T follicular helper cell (primary cell): ENCODE data around the gene FSTL4.
"Not testable (repeated sequence)": the region's sequence is repeated elsewhere in the genome, so short reads cannot be mapped to it uniquely, and the experiment has no call there.

ENCODE experiments used
- DNase-seq: peaks from one replicate; pipeline ENCODE4 v3.0.0-alpha.2; 2020; ENCODE audit warnings: low read depth

FSTL4 gene

GRCh38 chr5:133456933-133457402 is 155.4 kb downstream of the FSTL4 start:
- DNase-seq, result no peak

- no peak for DNase-seq
Observed at GRCh38 chr5:133455676-133456075, 156.7 kb downstream of the FSTL4 start.

- no peak for DNase-seq
Observed at GRCh38 chr5:133454442-133454841, 157.9 kb downstream of the FSTL4 start.

GRCh38 chr5:133453831-133454230 is 158.5 kb downstream of the FSTL4 start:
- no peak for DNase-seq

- no peak for DNase-seq
Observed at GRCh38 chr5:133453084-133453780, 159.1 kb downstream of the FSTL4 start.

- DNase-seq, result no peak
Observed at GRCh38 chr5:133451926-133452325, 160.4 kb downstream of the FSTL4 start.

- DNase-seq, result no peak
Observed at GRCh38 chr5:133450286-133450685, 162.1 kb downstream of the FSTL4 start.

GRCh38 chr5:133449181-133449580 is 163.2 kb downstream of the FSTL4 start:
- no peak for DNase-seq

- no peak for DNase-seq
Observed at GRCh38 chr5:133446440-133446839, 165.9 kb downstream of the FSTL4 start.

- no peak for DNase-seq
Observed at GRCh38 chr5:133445744-133446143, 166.6 kb downstream of the FSTL4 start.

GRCh38 chr5:133445204-133445603 is 167.1 kb downstream of the FSTL4 start:
- not testable (repeated sequence) for DNase-seq

- DNase-seq, result no peak
Observed at GRCh38 chr5:133444711-133445110, 167.6 kb downstream of the FSTL4 start.

- no peak for DNase-seq
Observed at GRCh38 chr5:133441166-133441815, 171.1 kb downstream of the FSTL4 start.

GRCh38 chr5:133440467-133441115 is 171.8 kb downstream of the FSTL4 start:
- no peak for DNase-seq

GRCh38 chr5:133439859-133440258 is 172.5 kb downstream of the FSTL4 start:
- no peak for DNase-seq

- DNase-seq, result no peak
Observed at GRCh38 chr5:133438487-133438886, 173.9 kb downstream of the FSTL4 start.

- no peak for DNase-seq
Observed at GRCh38 chr5:133434336-133434735, 178.0 kb downstream of the FSTL4 start.

- no peak for DNase-seq
Observed at GRCh38 chr5:133433641-133434040, 178.7 kb downstream of the FSTL4 start.

- DNase-seq, result no peak
Observed at GRCh38 chr5:133432956-133433532, 179.3 kb downstream of the FSTL4 start.

GRCh38 chr5:133431326-133431865 is 180.9 kb downstream of the FSTL4 start:
- DNase-seq, result no peak

GRCh38 chr5:133430095-133430494 is 182.2 kb downstream of the FSTL4 start:
- DNase-seq, result no peak

- DNase-seq, result no peak
Observed at GRCh38 chr5:133429046-133429445, 183.3 kb downstream of the FSTL4 start.
